Ectodermal cell (in vitro differentiated cells): Measurements from ENCODE around the gene PRDX3.
A peak's percentile ranks its signal among the peaks of the same experiment; 100 is the strongest.
"Not testable (repeated sequence)": the region's sequence is repeated elsewhere in the genome, so short reads cannot be mapped to it uniquely, and the experiment has no call there.

ENCODE experiments used
- H3K27ac ChIP-seq: 2 replicates; pipeline ENCODE4 v1.7.0; 2013; ENCODE audit warnings: mild to moderate bottlenecking, low read depth, low read length; ENCODE audit not compliant: insufficient read depth, poor library complexity, severe bottlenecking
- H3K27me3 ChIP-seq: 2 replicates; pipeline ENCODE4 v1.7.0; 2013; ENCODE audit warnings: mild to moderate bottlenecking, low read length; ENCODE audit not compliant: insufficient read depth, control insufficient read depth, poor library complexity, severe bottlenecking
- H3K36me3 ChIP-seq: one replicate; pipeline ENCODE4 v1.7.0; 2013; ENCODE audit warnings: low read length; ENCODE audit not compliant: control insufficient read depth, insufficient read depth
- H3K4me1 ChIP-seq: one replicate; pipeline ENCODE4 v1.7.0; 2013; ENCODE audit warnings: low read length; ENCODE audit not compliant: control insufficient read depth, insufficient read depth
- H3K4me3 ChIP-seq: 2 replicates; pipeline ENCODE4 v1.7.0; 2013; ENCODE audit warnings: low read depth, low read length, control low read depth; ENCODE audit not compliant: insufficient read depth
- H3K9me3 ChIP-seq: 2 replicates; pipeline ENCODE4 v1.7.0; 2013; ENCODE audit warnings: mild to moderate bottlenecking, low read length, moderate library complexity; ENCODE audit not compliant: control insufficient read depth
- WGBS, 2 experiments: methylation state at CpG; one replicate each; pipeline ENCODE4 v1.1.7; 2013; ENCODE audit warnings: missing lambda C conversion rate in 2 of 2; 5-methylcytosine and 5-hydroxymethylcytosine counted together

The PRDX3 gene

GRCh38 chr10:119165171-119166117 is 13.2 kb downstream of the PRDX3 start, which contains the start of gene SFXN4:
Gene SFXN4, minus strand, starts transcription at chr10:119165714. Its CDS starts 67 bp downstream, at chr10:119165647.
- no peak within 1 kb of the TSS for H3K27ac ChIP-seq
- 4% methylated on average over 89 to 90 of the region's 90 CpGs for WGBS, 2 experiments

GRCh38 chr10:119162452-119163092 is 16.0 kb downstream of the PRDX3 start:
- no peak overlapping the region for H3K27ac ChIP-seq
- no peaks in the 10 kb centered on the region for H3K27me3 ChIP-seq
- H3K36me3 ChIP-seq: no peaks in the 10 kb centered on the region
- no peak overlapping the region for H3K4me3 ChIP-seq
- H3K9me3 ChIP-seq: no peaks in the 10 kb centered on the region
- 90 to 92% methylated on average over 5 of the region's 5 CpGs for WGBS, 2 experiments
- no peaks in the 10 kb centered on the region for H3K4me1 ChIP-seq

More at GRCh38 chr10:119165171-119166117, 13.2 kb downstream of the PRDX3 start, which contains the start of gene SFXN4:
- no peaks in the 10 kb centered on the region for H3K4me1 ChIP-seq
- peak within 1 kb of the TSS; percentile 70 for H3K4me3 ChIP-seq
- H3K36me3 ChIP-seq: peaks cover 12% of the 10 kb centered on the region
- no peaks in the 10 kb centered on the region for H3K9me3 ChIP-seq
- no peaks in the 10 kb centered on the region for H3K27me3 ChIP-seq

GRCh38 chr10:119161680-119162451 is 16.7 kb downstream of the PRDX3 start:
- Histone ChIP-seq H3K27ac (no peak overlapping the region), H3K27me3 (no peaks in the 10 kb centered on the region), H3K4me1 (no peaks in the 10 kb centered on the region), H3K36me3 (no peaks in the 10 kb centered on the region), H3K9me3 (no peaks in the 10 kb centered on the region), H3K4me3 (no peak overlapping the region)
- 87 to 91% methylated on average over 11 of the region's 11 CpGs for WGBS, 2 experiments

GRCh38 chr10:119159332-119159731 is 19.3 kb downstream of the PRDX3 start:
- H3K36me3 ChIP-seq: no peaks in the 10 kb centered on the region
- no peaks in the 10 kb centered on the region for H3K4me1 ChIP-seq
- WGBS, 2 experiments: 83 to 87% methylated on average over 8 of the region's 8 CpGs
- no peaks in the 10 kb centered on the region for H3K27me3 ChIP-seq
- no peak overlapping the region for H3K4me3 ChIP-seq
- H3K27ac ChIP-seq: no peak overlapping the region
- H3K9me3 ChIP-seq: no peaks in the 10 kb centered on the region

GRCh38 chr10:119153661-119154060 is 25.0 kb downstream of the PRDX3 start:
- Histone ChIP-seq H3K9me3 (no peaks in the 10 kb centered on the region), H3K36me3 (no peaks in the 10 kb centered on the region), H3K27me3 (no peaks in the 10 kb centered on the region), H3K4me1 (no peaks in the 10 kb centered on the region), H3K27ac (no peak overlapping the region), H3K4me3 (no peak overlapping the region)
- 95% methylated on average over 12 of the region's 12 CpGs for WGBS, 2 experiments

GRCh38 chr10:119153041-119153440 is 25.6 kb downstream of the PRDX3 start:
- Histone ChIP-seq H3K27me3 (no peaks in the 10 kb centered on the region), H3K4me1 (no peaks in the 10 kb centered on the region), H3K27ac (no peak overlapping the region), H3K4me3 (no peak overlapping the region), H3K9me3 (no peaks in the 10 kb centered on the region), H3K36me3 (no peaks in the 10 kb centered on the region)
- 93% methylated on average over 5 of the region's 5 CpGs for WGBS, 2 experiments

GRCh38 chr10:119151601-119152000 is 27.0 kb downstream of the PRDX3 start:
- H3K4me1 ChIP-seq, H3K27me3 ChIP-seq, H3K36me3 ChIP-seq, H3K27ac ChIP-seq, H3K4me3 ChIP-seq, H3K9me3 ChIP-seq: not testable (repeated sequence)
- WGBS, 2 experiments: 91 to 93% methylated on average over 6 of the region's 6 CpGs

GRCh38 chr10:119149729-119150128 is 28.9 kb downstream of the PRDX3 start:
- Histone ChIP-seq H3K27me3 (no peaks in the 10 kb centered on the region), H3K4me1 (no peaks in the 10 kb centered on the region), H3K36me3 (no peaks in the 10 kb centered on the region), H3K9me3 (no peaks in the 10 kb centered on the region), H3K27ac (no peak overlapping the region), H3K4me3 (no peak overlapping the region)
- 84 to 87% methylated on average over 13 of the region's 13 CpGs for WGBS, 2 experiments

GRCh38 chr10:119149157-119149556 is 29.5 kb downstream of the PRDX3 start:
- no peaks in the 10 kb centered on the region for H3K4me1 ChIP-seq
- no peak overlapping the region for H3K27ac ChIP-seq
- H3K9me3 ChIP-seq: no peaks in the 10 kb centered on the region
- H3K36me3 ChIP-seq: no peaks in the 10 kb centered on the region
- no peaks in the 10 kb centered on the region for H3K27me3 ChIP-seq
- WGBS, 2 experiments: 90 to 91% methylated on average over 8 of the region's 8 CpGs
- no peak overlapping the region for H3K4me3 ChIP-seq

- Histone ChIP-seq H3K4me1 (no peaks in the 10 kb centered on the region), H3K36me3 (no peaks in the 10 kb centered on the region), H3K27ac (no peak overlapping the region), H3K27me3 (no peaks in the 10 kb centered on the region), H3K9me3 (no peaks in the 10 kb centered on the region), H3K4me3 (no peak overlapping the region)
- 92 to 95% methylated on average over 10 of the region's 10 CpGs for WGBS, 2 experiments
Observed at GRCh38 chr10:119143657-119144056, 35.0 kb downstream of the PRDX3 start.
